Skeletal muscle satellite cell (primary cell): Measurements from ENCODE around the gene KATNAL2.

ENCODE experiments used
- H3K27me3 ChIP-seq: 2 replicates; pipeline ENCODE4 v1.7.0; 2013; ENCODE audit warnings: low read length; ENCODE audit not compliant: control insufficient read depth, insufficient read depth
- H3K36me3 ChIP-seq: 2 replicates; pipeline ENCODE4 v1.7.0; 2013; ENCODE audit warnings: mild to moderate bottlenecking, control low read depth, low read length; ENCODE audit not compliant: insufficient read depth
- H3K4me1 ChIP-seq: 2 replicates; pipeline ENCODE4 v1.7.0; 2013; ENCODE audit warnings: low read length; ENCODE audit not compliant: control insufficient read depth, insufficient read depth
- H3K4me2 ChIP-seq: 2 replicates; pipeline ENCODE4 v1.7.0; 2013; ENCODE audit warnings: mild to moderate bottlenecking, low read length
- H3K4me3 ChIP-seq: 2 replicates; pipeline ENCODE4 v1.7.0; 2013; ENCODE audit warnings: low read length
- H3K9ac ChIP-seq: 2 replicates; pipeline ENCODE4 v1.7.0; 2013; ENCODE audit warnings: mild to moderate bottlenecking, low read depth, low read length, moderate library complexity
- H3K9me3 ChIP-seq: replicated peaks from 2 replicates; pipeline ENCODE4 v1.7.0; 2013; ENCODE audit warnings: mild to moderate bottlenecking, control low read depth, low read length

KATNAL2 gene

GRCh38 chr18:46903406-46903805 is 14.0 kb upstream of the KATNAL2 start:
- H3K4me2 ChIP-seq, result no peak overlapping the region

GRCh38 chr18:46909497-46909896 is 7.9 kb upstream of the KATNAL2 start:
- no peaks in the 10 kb centered on the region for H3K4me1 ChIP-seq
- H3K36me3 ChIP-seq, result no peaks in the 10 kb centered on the region
- H3K4me2 ChIP-seq, result no peak overlapping the region
- H3K4me3 ChIP-seq, result no peak overlapping the region
- no peak overlapping the region for H3K9ac ChIP-seq
- no peaks in the 10 kb centered on the region for H3K9me3 ChIP-seq
- no peaks in the 10 kb centered on the region for H3K27me3 ChIP-seq

More at GRCh38 chr18:46903406-46903805, 14.0 kb upstream of the KATNAL2 start:
- Histone ChIP-seq H3K9ac (no peak overlapping the region), H3K9me3 (no peaks in the 10 kb centered on the region), H3K36me3 (no peaks in the 10 kb centered on the region), H3K4me3 (no peak overlapping the region), H3K27me3 (no peaks in the 10 kb centered on the region), H3K4me1 (no peaks in the 10 kb centered on the region)

- peaks cover 4% of the 10 kb centered on the region for H3K4me1 ChIP-seq
- H3K4me3 ChIP-seq, result no peak overlapping the region
- H3K9ac ChIP-seq, result no peak overlapping the region
- no peak overlapping the region for H3K4me2 ChIP-seq
- no peaks in the 10 kb centered on the region for H3K27me3 ChIP-seq
- H3K9me3 ChIP-seq, result no peaks in the 10 kb centered on the region
- no peaks in the 10 kb centered on the region for H3K36me3 ChIP-seq
Measured at GRCh38 chr18:46910856-46911255, 6.5 kb upstream of the KATNAL2 start.

GRCh38 chr18:46915800-46916550 is 1.4 kb upstream of the KATNAL2 start:
- peaks cover 12% of the 10 kb centered on the region for H3K4me1 ChIP-seq
- H3K4me3 ChIP-seq, result peak overlapping the region; percentile 81
- H3K9ac ChIP-seq, result peak overlapping the region; percentile 87
- peak overlapping the region; percentile 98 for H3K4me2 ChIP-seq
- H3K36me3 ChIP-seq, result no peaks in the 10 kb centered on the region
- H3K9me3 ChIP-seq, result no peaks in the 10 kb centered on the region
- no peaks in the 10 kb centered on the region for H3K27me3 ChIP-seq

GRCh38 chr18:46916551-46917107 is 773 bp upstream of the KATNAL2 start:
- peaks cover 12% of the 10 kb centered on the region for H3K4me1 ChIP-seq
- H3K9ac ChIP-seq, result peak overlapping the region; percentile 87
- H3K27me3 ChIP-seq, result no peaks in the 10 kb centered on the region
- H3K9me3 ChIP-seq, result no peaks in the 10 kb centered on the region
- peak overlapping the region; percentile 81 for H3K4me3 ChIP-seq
- peak overlapping the region; percentile 98 for H3K4me2 ChIP-seq
- no peaks in the 10 kb centered on the region for H3K36me3 ChIP-seq

- H3K27me3 ChIP-seq, result no peaks in the 10 kb centered on the region
- H3K4me3 ChIP-seq, result peak overlapping the region; percentile 81
- H3K9me3 ChIP-seq, result no peaks in the 10 kb centered on the region
- H3K9ac ChIP-seq, result peak overlapping the region; percentile 87
- H3K36me3 ChIP-seq, result no peaks in the 10 kb centered on the region
- H3K4me1 ChIP-seq, result peaks cover 12% of the 10 kb centered on the region
- peak overlapping the region; percentile 98 for H3K4me2 ChIP-seq
Measured at GRCh38 chr18:46917803-46918600, 600 bp downstream of the KATNAL2 start.

- H3K36me3 ChIP-seq, result no peaks in the 10 kb centered on the region
- no peak overlapping the region for H3K9ac ChIP-seq
- H3K4me1 ChIP-seq, result peaks cover 12% of the 10 kb centered on the region
- H3K27me3 ChIP-seq, result no peaks in the 10 kb centered on the region
- no peak overlapping the region for H3K4me2 ChIP-seq
- H3K4me3 ChIP-seq, result no peak overlapping the region
- H3K9me3 ChIP-seq, result no peaks in the 10 kb centered on the region
Measured at GRCh38 chr18:46920067-46920466, 2.7 kb downstream of the KATNAL2 start.

- Histone ChIP-seq H3K4me3 (no peak overlapping the region), H3K4me1 (peaks cover 11% of the 10 kb centered on the region), H3K36me3 (no peaks in the 10 kb centered on the region), H3K9me3 (no peaks in the 10 kb centered on the region), H3K9ac (no peak overlapping the region), H3K27me3 (no peaks in the 10 kb centered on the region), H3K4me2 (no peak overlapping the region)
Measured at GRCh38 chr18:46920653-46921052, 3.3 kb downstream of the KATNAL2 start.

- H3K4me3 ChIP-seq, result no peak overlapping the region
- no peaks in the 10 kb centered on the region for H3K27me3 ChIP-seq
- peak overlapping the region; percentile 13 for H3K9ac ChIP-seq
- H3K4me1 ChIP-seq, result peaks cover 21% of the 10 kb centered on the region
- H3K36me3 ChIP-seq, result no peaks in the 10 kb centered on the region
- H3K9me3 ChIP-seq, result no peaks in the 10 kb centered on the region
- H3K4me2 ChIP-seq, result peak overlapping the region; percentile 22
Measured at GRCh38 chr18:46939337-46939963, 22.0 kb downstream of the KATNAL2 start.

GRCh38 chr18:46939998-46940571 is 22.7 kb downstream of the KATNAL2 start:
- H3K4me2 ChIP-seq, result peak overlapping the region; percentile 22
- peak overlapping the region; percentile 6 for H3K4me3 ChIP-seq

GRCh38 chr18:46942646-46943045 is 25.2 kb downstream of the KATNAL2 start:
- H3K9ac ChIP-seq, result no peak overlapping the region
- no peak overlapping the region for H3K4me3 ChIP-seq
- H3K4me1 ChIP-seq, result peaks cover 21% of the 10 kb centered on the region
- H3K9me3 ChIP-seq, result no peaks in the 10 kb centered on the region
- H3K4me2 ChIP-seq, result no peak overlapping the region
- no peaks in the 10 kb centered on the region for H3K27me3 ChIP-seq
- no peaks in the 10 kb centered on the region for H3K36me3 ChIP-seq

More at GRCh38 chr18:46939998-46940571, 22.7 kb downstream of the KATNAL2 start:
- H3K9ac ChIP-seq, result peak overlapping the region; percentile 13
- no peaks in the 10 kb centered on the region for H3K27me3 ChIP-seq
- H3K4me1 ChIP-seq, result peaks cover 21% of the 10 kb centered on the region
- H3K36me3 ChIP-seq, result no peaks in the 10 kb centered on the region
- no peaks in the 10 kb centered on the region for H3K9me3 ChIP-seq
